Muscle of leg (tissue), 11 donors: Measurements from ENCODE around the gene FRMD4A. TPM values are rescaled to one million over a fixed set of nuclear protein-coding genes. Genes with fewer than 3 reads are reported as not detected.

Experiments
- DNase-seq: peaks from one replicate; pipeline ENCODE4 v3.0.0; 2013
- H3K27ac ChIP-seq: one replicate; pipeline ENCODE4 v1.5.1; 2013; ENCODE audit warnings: mild to moderate bottlenecking, low read length, control low read depth
- H3K27me3 ChIP-seq: one replicate; pipeline ENCODE4 v1.6.1; 2013; ENCODE audit warnings: low read length; ENCODE audit not compliant: control insufficient read depth, insufficient read depth
- H3K36me3 ChIP-seq: one replicate; pipeline ENCODE4 v1.6.1; 2013; ENCODE audit warnings: low read length; ENCODE audit not compliant: control insufficient read depth, insufficient read depth
- H3K4me1 ChIP-seq: one replicate; pipeline ENCODE4 v1.6.1; 2013; ENCODE audit warnings: low read length; ENCODE audit not compliant: control insufficient read depth, insufficient read depth
- H3K4me3 ChIP-seq: one replicate; pipeline ENCODE4 v1.5.1; 2013; ENCODE audit warnings: low read length, control low read depth
- H3K9me3 ChIP-seq: replicated peaks from 2 replicates; pipeline ENCODE4 v1.6.1; 2013; ENCODE audit warnings: low read depth, low read length; ENCODE audit not compliant: control insufficient read depth
- WGBS: methylation state at CpG from one replicate; pipeline ENCODE4 v1.1.5; 2013; ENCODE audit warnings: missing lambda C conversion rate; ENCODE audit not compliant: insufficient coverage; 5-methylcytosine and 5-hydroxymethylcytosine counted together
- polyA plus RNA-seq, 8 donors: library from polyadenylated mRNA; unstranded; fragments of 120-200 nt; gene quantifications; one replicate each; pipeline versions ENCODE4 v1.2.1 to v1.2.3, GENCODE V29; 2013; ENCODE audit warnings: inconsistent platforms in 1 of 8, low replicate concordance in 1 of 8; ENCODE audit not compliant: insufficient read length in 8 of 8, insufficient read depth in 1 of 8
- total RNA-seq: library from RNA; stranded (reverse); fragments of 120-200 nt; gene quantifications from one replicate; pipeline ENCODE4 v1.2.4, GENCODE V29; 2013

Gene FRMD4A
- total and polyA plus RNA-seq, 9 donors: 29.1 to 53.1 (median 42.0) TPM

- Histone ChIP-seq H3K4me1 (peaks cover 74% of the 10 kb centered on the region), H3K4me3 (peak overlapping the region; percentile 59), H3K36me3 (peaks cover 13% of the 10 kb centered on the region), H3K27ac (peak overlapping the region; percentile 75), H3K27me3 (no peaks in the 10 kb centered on the region), H3K9me3 (no peaks in the 10 kb centered on the region)
- WGBS: 23% methylated on average over 6 of the region's 8 CpGs
- no peak for DNase-seq
These were observed 622.3 kb downstream of the FRMD4A start for GRCh38 chr10:13708256-13708990.

GRCh38 chr10:13707156-13707881 lies 623.4 kb downstream of the FRMD4A start:
- H3K27me3 ChIP-seq: no peaks in the 10 kb centered on the region
- peak overlapping the region; percentile 75 for H3K27ac ChIP-seq
- H3K36me3 ChIP-seq: peaks cover 16% of the 10 kb centered on the region
- peaks cover 71% of the 10 kb centered on the region for H3K4me1 ChIP-seq
- peak overlapping the region; percentile 59 for H3K4me3 ChIP-seq
- peak; percentile 99 for DNase-seq
- WGBS: 0% methylated on average over 13 of the region's 26 CpGs
- no peaks in the 10 kb centered on the region for H3K9me3 ChIP-seq

- Histone ChIP-seq H3K4me1 (peaks cover 69% of the 10 kb centered on the region), H3K4me3 (peak overlapping the region; percentile 59), H3K9me3 (no peaks in the 10 kb centered on the region), H3K27me3 (no peaks in the 10 kb centered on the region), H3K27ac (peak overlapping the region; percentile 75), H3K36me3 (peaks cover 16% of the 10 kb centered on the region)
- DNase-seq: no peak
- WGBS: 10% methylated on average over 2 of the region's 10 CpGs
These were observed 624.1 kb downstream of the FRMD4A start for GRCh38 chr10:13706604-13707003.

GRCh38 chr10:13706175-13706574 lies 624.5 kb downstream of the FRMD4A start:
- Histone ChIP-seq H3K36me3 (peaks cover 20% of the 10 kb centered on the region), H3K4me1 (peaks cover 69% of the 10 kb centered on the region), H3K4me3 (peak overlapping the region; percentile 59), H3K27me3 (no peaks in the 10 kb centered on the region), H3K27ac (peak overlapping the region; percentile 42), H3K9me3 (no peaks in the 10 kb centered on the region)
- WGBS: 92% methylated on average over 2 of the region's 4 CpGs
- no peak for DNase-seq

GRCh38 chr10:13705526-13706174 lies 625.1 kb downstream of the FRMD4A start:
- peak overlapping the region; percentile 59 for H3K4me3 ChIP-seq
- 20% methylated on average over 5 of the region's 10 CpGs for WGBS
- H3K27me3 ChIP-seq: no peaks in the 10 kb centered on the region
- H3K27ac ChIP-seq: peak overlapping the region; percentile 42
- no peaks in the 10 kb centered on the region for H3K9me3 ChIP-seq
- H3K36me3 ChIP-seq: peaks cover 26% of the 10 kb centered on the region
- H3K4me1 ChIP-seq: peaks cover 65% of the 10 kb centered on the region
- peak; percentile 80 for DNase-seq

- Histone ChIP-seq H3K27ac (peak overlapping the region; percentile 29), H3K27me3 (no peaks in the 10 kb centered on the region), H3K4me1 (peaks cover 58% of the 10 kb centered on the region), H3K4me3 (peak overlapping the region; percentile 59), H3K9me3 (no peaks in the 10 kb centered on the region), H3K36me3 (peaks cover 31% of the 10 kb centered on the region)
- 67% methylated on average over 3 of the region's 11 CpGs for WGBS
- no peak for DNase-seq
These were observed 625.8 kb downstream of the FRMD4A start for GRCh38 chr10:13704964-13705363.

GRCh38 chr10:13703997-13704536 lies 626.7 kb downstream of the FRMD4A start:
- DNase-seq: no peak
- H3K36me3 ChIP-seq: peaks cover 38% of the 10 kb centered on the region
- no peaks in the 10 kb centered on the region for H3K27me3 ChIP-seq
- H3K4me1 ChIP-seq: peaks cover 50% of the 10 kb centered on the region
- no peak overlapping the region for H3K4me3 ChIP-seq
- no peaks in the 10 kb centered on the region for H3K9me3 ChIP-seq
- WGBS: 38% methylated on average over 4 of the region's 8 CpGs
- no peak overlapping the region for H3K27ac ChIP-seq

- Histone ChIP-seq H3K27ac (no peak overlapping the region), H3K27me3 (no peaks in the 10 kb centered on the region), H3K36me3 (peaks cover 42% of the 10 kb centered on the region), H3K4me3 (no peak overlapping the region), H3K4me1 (peaks cover 42% of the 10 kb centered on the region), H3K9me3 (no peaks in the 10 kb centered on the region)
- 73% methylated on average over 4 of the region's 15 CpGs for WGBS
- DNase-seq: no peak
These were observed 627.5 kb downstream of the FRMD4A start for GRCh38 chr10:13703101-13703818.

GRCh38 chr10:13701157-13701919 lies 629.4 kb downstream of the FRMD4A start:
- H3K4me1 ChIP-seq: peaks cover 26% of the 10 kb centered on the region
- H3K9me3 ChIP-seq: no peaks in the 10 kb centered on the region
- H3K4me3 ChIP-seq: no peak overlapping the region
- DNase-seq: no peak
- H3K27ac ChIP-seq: no peak overlapping the region
- 80% methylated on average over 6 of the region's 17 CpGs for WGBS
- H3K27me3 ChIP-seq: no peaks in the 10 kb centered on the region
- H3K36me3 ChIP-seq: peaks cover 55% of the 10 kb centered on the region
